ENCODE results near the gene SLC16A7. TPM values are rescaled to one million over a fixed set of nuclear protein-coding genes. Genes with fewer than 3 reads are reported as not detected.
A peak's percentile ranks its signal among the peaks of the same experiment; 100 is the strongest.

SLC16A7 gene
- total and polyA plus RNA-seq, 2 of the 8 experiments (the other 6 are each of a cell fraction or from before 2014, with no cell fraction given), result 0.74 to 4.3 TPM

- 88% methylated on average over 1 of the region's 1 CpG; no CpG with 5 or more reads in 1 of the 2 experiments for WGBS, 2 experiments (ENCODE audit: extremely low coverage in 1 of 2, insufficient coverage in 1 of 2, insufficient read length in 1 of 2, insufficient replicate concordance in 2 of 2, low coverage in 1 of 2, low lambda C conversion rate in 2 of 2, missing lambda C conversion rate in 1 of 2)
- H2AFZ ChIP-seq (ENCODE audit: low read length), result no peak overlapping the region
- no peaks in the 10 kb centered on the region for H3K4me1 ChIP-seq (replicated peaks in 1 of 4; ENCODE audit: control insufficient read depth in 3 of 4, insufficient read depth in 4 of 4, low read length in 3 of 4)
- no peaks in the 10 kb centered on the region for H3K79me2 ChIP-seq (ENCODE audit: control insufficient read depth in 1 of 2, insufficient read depth in 2 of 2, low read length in 2 of 2)
- no peak for DNase-seq (ENCODE audit: low read depth in 1 of 2, low spot score in 2 of 2)
- H4K5ac ChIP-seq (ENCODE audit: insufficient read length, low read depth, low read length), result no peak overlapping the region
- POLR2A ChIA-PET (ENCODE audit: partially characterized antibody), result no interaction called here
- no peaks in the 10 kb centered on the region for H4K20me1 ChIP-seq (replicated peaks in 1 of 2; ENCODE audit: control insufficient read depth in 1 of 2, insufficient read depth in 2 of 2, low read length in 2 of 2)
- H3K36me3 ChIP-seq (ENCODE audit: control insufficient read depth in 2 of 4, insufficient read depth in 4 of 4, low read length in 3 of 4), result no peaks in the 10 kb centered on the region
- no peak overlapping the region for H3K9ac ChIP-seq (replicated peaks in 1 of 4; ENCODE audit: extremely low read depth in 1 of 4, low read depth in 3 of 4, low read length in 3 of 4)
- no peak overlapping the region for H3K4me2 ChIP-seq (ENCODE audit: insufficient read depth in 1 of 2, low read depth in 2 of 2, low read length in 2 of 2)
- no peaks in the 10 kb centered on the region for H3K79me1 ChIP-seq (ENCODE audit: low read depth, low read length)
- no peaks in the 10 kb centered on the region for H3K23me2 ChIP-seq (ENCODE audit: low read depth, low read length)
- H3K27me3 ChIP-seq (replicated peaks in 1 of 4; ENCODE audit: control insufficient read depth in 3 of 4, extremely low read depth in 1 of 4, insufficient read depth in 3 of 4, low read length in 3 of 4), result peaks cover 0 to 1% (median 0%) of the 10 kb centered on the region in 4 experiments; a peak in 1 of 7 replicates
- H3K4ac ChIP-seq (replicated peaks; ENCODE audit: insufficient read length, low read depth, low read length), result no peak overlapping the region
- no peak overlapping the region for H2BK5ac ChIP-seq (ENCODE audit: low read depth, low read length)
- H3K4me3 ChIP-seq (ENCODE audit: extremely low read depth in 1 of 4, insufficient read depth in 2 of 4, low read depth in 3 of 4, low read length in 4 of 4), result no peak overlapping the region
- H4K91ac ChIP-seq (replicated peaks; ENCODE audit: insufficient read length, low read length), result no peak overlapping the region
- no peak overlapping the region for H2BK20ac ChIP-seq (ENCODE audit: low read length)
- H2BK12ac ChIP-seq (ENCODE audit: low read depth, low read length), result no peak overlapping the region
- H3K27ac ChIP-seq (ENCODE audit: low read depth, low read length), result no peak overlapping the region
- no peak overlapping the region for H2AK5ac ChIP-seq (ENCODE audit: low read depth, low read length)
- H3K9me3 ChIP-seq (ENCODE audit: insufficient read depth in 2 of 2, low read depth in 1 of 2, low read length in 1 of 2), result no peaks in the 10 kb centered on the region
- peak overlapping the region; percentile 28 for H3K56ac ChIP-seq (replicated peaks; ENCODE audit: insufficient read length, low read depth, low read length)
- CTCF ChIA-PET (ENCODE audit: partially characterized antibody), result no interaction called here
- no peak for TF ChIP-seq POLR2A (IDR thresholded peaks at IDR 0.05; ENCODE audit: control extremely low read depth in 1 of 2, low read depth in 2 of 2, low read length in 2 of 2)
- TF ChIP-seq SUZ12 (IDR thresholded peaks at IDR 0.05; ENCODE audit: low read length), result no peak
- no peak for TF ChIP-seq CREB1 (IDR thresholded peaks at IDR 0.05)
- TF ChIP-seq KDM4A (IDR thresholded peaks at IDR 0.05; ENCODE audit: low read depth, low read length, severe bottlenecking), result no peak
- TF ChIP-seq SP2 (IDR thresholded peaks at IDR 0.05; ENCODE audit: low read length), result no peak
- TF ChIP-seq EP300 (IDR thresholded peaks at IDR 0.05; ENCODE audit: borderline replicate concordance in 1 of 2, low read depth in 2 of 2, low read length in 2 of 2), result no peak
- TF ChIP-seq ASH2L (IDR thresholded peaks at IDR 0.05; ENCODE audit: low read length), result no peak
- TF ChIP-seq USF2 (IDR thresholded peaks at IDR 0.05; ENCODE audit: low read length), result no peak
- TF ChIP-seq GABPA (IDR thresholded peaks at IDR 0.05; ENCODE audit: borderline replicate concordance, insufficient read depth, low read length), result no peak
- H2BK15ac ChIP-seq (ENCODE audit: low read length), result no peak overlapping the region
- H2BK120ac ChIP-seq (replicated peaks; ENCODE audit: low read depth, low read length), result no peak overlapping the region
- no peak overlapping the region for H3K14ac ChIP-seq (ENCODE audit: insufficient read length)
- no peak overlapping the region for H3K18ac ChIP-seq (ENCODE audit: extremely low read depth, low read length)
- H4K8ac ChIP-seq (ENCODE audit: extremely low read depth, insufficient read depth, low read length), result no peak overlapping the region
- FAIRE-seq, result no peak
- no peak overlapping the region for H3K23ac ChIP-seq (ENCODE audit: insufficient read length)
These were observed 29.1 kb downstream of the SLC16A7 start for GRCh38 chr12:59624732-59625460.

Measured in H1 (cell line).